DND-41 (cell line): ENCODE data around the gene WAS.
"Not testable (repeated sequence)": the region's sequence is repeated elsewhere in the genome, so short reads cannot be mapped to it uniquely, and the experiment has no call there.

ENCODE experiments used
- ATAC-seq: fragments of 200-7000 bp; cut with Tn5 transposase; 3 replicates; pipeline ENCODE4 v1.9.1; 2021; ENCODE audit warnings: low read depth; ENCODE audit not compliant: insufficient read depth
- DNase-seq: peaks from one replicate; pipeline ENCODE4 v3.0.0-alpha.2; 2020
- H2AFZ ChIP-seq: 2 replicates; pipeline ENCODE4 v1.6.0; 2012; ENCODE audit warnings: low read depth, low read length
- H3K27ac ChIP-seq: 2 replicates; pipeline ENCODE4 v1.5.1; 2012; ENCODE audit warnings: low read length, inconsistent platforms
- H3K27me3 ChIP-seq: fragments of 200-600 bp; sonication (generic); 2 replicates; pipeline ENCODE4 v1.6.0; 2012; ENCODE audit warnings: low read length, mild to moderate bottlenecking, inconsistent platforms; ENCODE audit not compliant: insufficient read depth, poor library complexity
- H3K36me3 ChIP-seq: 2 replicates; pipeline ENCODE4 v1.5.1; 2012; ENCODE audit warnings: low read length, inconsistent platforms; ENCODE audit not compliant: insufficient read depth
- H3K4me1 ChIP-seq: 2 replicates; pipeline ENCODE4 v1.5.1; 2012; ENCODE audit warnings: mild to moderate bottlenecking, low read length; ENCODE audit not compliant: insufficient read depth
- H3K4me2 ChIP-seq: 2 replicates; pipeline ENCODE4 v1.6.0; 2012; ENCODE audit warnings: mild to moderate bottlenecking, moderate library complexity, low read length, inconsistent platforms; ENCODE audit not compliant: insufficient read depth
- H3K4me3 ChIP-seq, 2 experiments: fragments of 200-600 bp in 1 of 2; shearing (Covaris generic) in 1 of 2; 2 replicates each; pipeline ENCODE4 v1.5.1; 2012 to 2016; ENCODE audit warnings: inconsistent platforms in 2 of 2, low read length in 2 of 2, mild to moderate bottlenecking in 2 of 2, low read depth in 1 of 2, moderate library complexity in 1 of 2
- H3K79me2 ChIP-seq: 2 replicates; pipeline ENCODE4 v1.6.0; 2012; ENCODE audit warnings: low read length, inconsistent platforms; ENCODE audit not compliant: insufficient read depth
- H3K9ac ChIP-seq: 2 replicates; pipeline ENCODE4 v1.6.0; 2012; ENCODE audit warnings: low read depth, mild to moderate bottlenecking, inconsistent platforms, low read length, moderate library complexity
- H3K9me3 ChIP-seq: 2 replicates; pipeline ENCODE4 v1.5.1; 2012; ENCODE audit warnings: low read length, moderate library complexity, mild to moderate bottlenecking, inconsistent platforms; ENCODE audit not compliant: insufficient read depth, severe bottlenecking
- H4K20me1 ChIP-seq: 2 replicates; pipeline ENCODE4 v1.6.0; 2012; ENCODE audit warnings: low read length; ENCODE audit not compliant: insufficient read depth
- EZH2 ChIP-seq: IDR thresholded peaks from 3 replicates; pipeline ENCODE4 v1.6.1; 2012; ENCODE audit warnings: borderline replicate concordance, low read depth, mild to moderate bottlenecking, moderate library complexity, low read length, inconsistent platforms; ENCODE audit not compliant: severe bottlenecking
- TF ChIP-seq, protein P1 (sequence below): IDR thresholded peaks from 2 replicates; pipeline ENCODE4 v1.5.1; 2012; ENCODE audit warnings: borderline replicate concordance, low read length, moderate library complexity, mild to moderate bottlenecking; ENCODE audit not compliant: poor library complexity, severe bottlenecking; ENCODE audit errors: extremely low read depth

WAS gene

GRCh38 chrX:48667509-48667908, 16.1 kb upstream of the WAS start:
- H4K20me1 ChIP-seq: no peaks in the 10 kb centered on the region
- no peaks in the 10 kb centered on the region for H3K36me3 ChIP-seq
- no peaks in the 10 kb centered on the region for H3K79me2 ChIP-seq
- H2AFZ ChIP-seq: no peak overlapping the region
- no peaks in the 10 kb centered on the region for H3K4me1 ChIP-seq
- no peaks in the 10 kb centered on the region for H3K27me3 ChIP-seq
- H3K4me2 ChIP-seq: no peak overlapping the region
- H3K9ac ChIP-seq: no peak overlapping the region
- no peak for TF ChIP-seq EZH2
- TF ChIP-seq, protein P1, sequence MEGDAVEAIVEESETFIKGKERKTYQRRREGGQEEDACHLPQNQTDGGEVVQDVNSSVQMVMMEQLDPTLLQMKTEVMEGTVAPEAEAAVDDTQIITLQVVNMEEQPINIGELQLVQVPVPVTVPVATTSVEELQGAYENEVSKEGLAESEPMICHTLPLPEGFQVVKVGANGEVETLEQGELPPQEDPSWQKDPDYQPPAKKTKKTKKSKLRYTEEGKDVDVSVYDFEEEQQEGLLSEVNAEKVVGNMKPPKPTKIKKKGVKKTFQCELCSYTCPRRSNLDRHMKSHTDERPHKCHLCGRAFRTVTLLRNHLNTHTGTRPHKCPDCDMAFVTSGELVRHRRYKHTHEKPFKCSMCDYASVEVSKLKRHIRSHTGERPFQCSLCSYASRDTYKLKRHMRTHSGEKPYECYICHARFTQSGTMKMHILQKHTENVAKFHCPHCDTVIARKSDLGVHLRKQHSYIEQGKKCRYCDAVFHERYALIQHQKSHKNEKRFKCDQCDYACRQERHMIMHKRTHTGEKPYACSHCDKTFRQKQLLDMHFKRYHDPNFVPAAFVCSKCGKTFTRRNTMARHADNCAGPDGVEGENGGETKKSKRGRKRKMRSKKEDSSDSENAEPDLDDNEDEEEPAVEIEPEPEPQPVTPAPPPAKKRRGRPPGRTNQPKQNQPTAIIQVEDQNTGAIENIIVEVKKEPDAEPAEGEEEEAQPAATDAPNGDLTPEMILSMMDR: no peak
- no peak for DNase-seq
- no peak overlapping the region for H3K27ac ChIP-seq
- no peak for ATAC-seq
- H3K9me3 ChIP-seq: no peaks in the 10 kb centered on the region
- no peak overlapping the region for H3K4me3 ChIP-seq

GRCh38 chrX:48668187-48668586, 15.4 kb upstream of the WAS start:
- H3K27me3 ChIP-seq, ATAC-seq, H2AFZ ChIP-seq, H4K20me1 ChIP-seq, H3K4me3 ChIP-seq, H3K4me1 ChIP-seq, DNase-seq, H3K9ac ChIP-seq, H3K79me2 ChIP-seq, H3K27ac ChIP-seq, H3K4me2 ChIP-seq, H3K9me3 ChIP-seq, H3K36me3 ChIP-seq: not testable (repeated sequence)

DNA sequence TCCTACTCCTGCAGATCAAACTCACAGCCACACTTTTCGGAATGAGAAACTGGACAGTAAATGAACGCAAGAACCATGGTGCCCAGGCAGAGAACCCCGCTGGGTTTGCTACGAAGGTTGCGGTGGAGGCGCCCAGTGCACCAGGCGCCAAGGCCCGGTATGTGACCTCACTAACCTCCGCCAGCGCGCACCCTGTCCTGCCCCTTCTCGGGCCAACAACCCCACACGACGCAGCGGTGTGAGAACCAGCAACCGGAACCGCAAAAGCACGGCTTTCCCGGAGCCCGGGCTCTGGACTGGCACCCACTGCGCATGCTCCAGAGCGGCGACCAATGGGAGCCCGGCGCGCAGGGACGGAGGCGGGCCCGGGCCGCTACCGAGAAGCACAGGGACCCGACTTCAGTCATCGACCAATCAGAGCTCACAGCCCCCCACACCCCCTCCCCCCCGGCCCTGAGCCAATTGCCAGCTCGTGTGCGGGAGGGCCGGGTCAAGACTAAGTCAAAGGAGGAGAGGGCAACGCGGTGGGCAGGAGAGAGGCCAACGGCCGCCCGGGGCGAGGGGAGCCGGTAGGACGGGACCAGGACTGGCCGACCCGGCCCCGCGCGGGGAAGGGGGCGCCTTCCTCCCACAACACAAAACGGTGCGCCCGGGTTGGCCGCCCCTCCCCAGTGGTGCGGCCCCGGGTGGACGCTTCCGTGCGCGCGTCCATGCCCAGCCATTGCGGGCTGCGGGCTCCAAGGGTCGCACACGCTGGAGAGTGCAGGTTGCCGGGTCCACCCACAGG, 7.3 kb upstream of the WAS start:
- Histone ChIP-seq H3K9me3 (no peaks in the 10 kb centered on the region), H3K36me3 (no peaks in the 10 kb centered on the region; the same call in 1 of the 2 replicates), H3K27me3 (no peaks in the 10 kb centered on the region), H4K20me1 (no peaks in the 10 kb centered on the region), H3K9ac (peak overlapping the region; percentile 97), H3K4me3 (peak overlapping the region; percentile 91 to 97), H2AFZ (peak overlapping the region; percentile 86), H3K79me2 (peaks cover 18% of the 10 kb centered on the region), H3K4me2 (peak overlapping the region; percentile 87), H3K4me1 (peaks cover 20% of the 10 kb centered on the region), H3K27ac (peak overlapping the region; percentile 92)
- TF ChIP-seq, protein P1: no peak
- TF ChIP-seq EZH2: no peak
- ATAC-seq (peak; percentile 94), DNase-seq (peak; percentile 92)

DNA sequence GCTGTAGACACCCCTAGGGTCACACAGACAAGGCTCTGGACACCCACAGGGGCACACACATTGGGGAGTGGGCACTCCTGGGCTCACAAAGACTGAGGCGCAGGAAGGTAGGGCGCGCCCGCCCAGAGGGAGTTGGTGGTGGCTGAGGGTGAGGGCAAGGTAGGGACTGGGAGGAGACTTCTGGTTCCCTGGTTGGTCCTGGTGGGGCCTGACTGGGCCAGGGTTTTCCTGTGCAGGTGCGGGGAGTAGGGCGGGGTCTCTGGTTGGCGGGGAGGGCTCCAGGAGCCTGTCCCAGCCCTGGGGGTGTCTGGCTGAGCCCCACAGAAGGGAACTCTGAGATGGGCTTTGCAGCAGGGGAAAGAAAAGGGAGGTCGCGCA, 6.7 kb upstream of the WAS start:
- no peaks in the 10 kb centered on the region for H3K9me3 ChIP-seq
- H3K79me2 ChIP-seq: peaks cover 18% of the 10 kb centered on the region
- peak overlapping the region; percentile 75; the same call in 1 of the 2 replicates for H2AFZ ChIP-seq
- TF ChIP-seq, protein P1: no peak
- no peak for TF ChIP-seq EZH2
- peak overlapping the region; percentile 83 for H3K4me2 ChIP-seq
- ATAC-seq (peak; percentile 35), DNase-seq (peak; percentile 45)
- H3K36me3 ChIP-seq: no peaks in the 10 kb centered on the region; the same call in 1 of the 2 replicates
- no peaks in the 10 kb centered on the region for H3K27me3 ChIP-seq
- H3K27ac ChIP-seq: peak overlapping the region; percentile 92
- H3K4me3 ChIP-seq: peak overlapping the region; percentile 91 to 97
- H4K20me1 ChIP-seq: no peaks in the 10 kb centered on the region
- H3K4me1 ChIP-seq: peaks cover 20% of the 10 kb centered on the region
- peak overlapping the region; percentile 97 for H3K9ac ChIP-seq
